IMR-90 (cell line): ENCODE data around the gene LGI2. TPM values are rescaled to one million over a fixed set of nuclear protein-coding genes. Genes with fewer than 3 reads are reported as not detected.

Experiments
- ATAC-seq: fragments of 200-7000 bp; cut with Tn5 transposase; 2 replicates; pipeline ENCODE4 v1.9.1; 2020; ENCODE audit warnings: low read depth, mild to moderate bottlenecking, moderate library complexity
- BruUV-seq: library from RNA; stranded (reverse); fragments of 400-500 nt; replicated peaks from 2 replicates; lab custom pipeline; 2021; lab: Mats Ljungman, UMichigan
- CTCF ChIA-PET: fragments of 300-600 bp; formaldehyde crosslinking; extraction: SDS; loops from one replicate; lab custom pipeline; 2021; ENCODE audit warnings: antibody characterized with exemption; lab: Yijun Ruan, JAX
- POLR2A ChIA-PET: fragments of 300-600 bp; sonication (Branson Sonifier 250); formaldehyde crosslinking; loops from one replicate; lab custom pipeline; 2022; ENCODE audit warnings: antibody characterized with exemption; ENCODE audit not compliant: unreplicated experiment; lab: Charles Lee
- DNase-seq: peaks from one replicate; pipeline ENCODE4 v3.0.0; 2013
- H2AFZ ChIP-seq: replicated peaks from 2 replicates; pipeline ENCODE3; 2013; ENCODE audit warnings: low read length, mild to moderate bottlenecking; ENCODE audit not compliant: poor library complexity
- H2AK5ac ChIP-seq: 2 replicates; pipeline ENCODE4 v1.6.1; 2013; ENCODE audit warnings: low read depth, low read length, inconsistent platforms
- H2AK9ac ChIP-seq: replicated peaks from 2 replicates; pipeline ENCODE3; 2013; ENCODE audit warnings: mild to moderate bottlenecking, low read depth, low read length, moderate library complexity; ENCODE audit not compliant: poor library complexity
- H2BK120ac ChIP-seq: 2 replicates; pipeline ENCODE4 v1.6.1; 2013; ENCODE audit warnings: low read depth, low read length, inconsistent platforms
- H2BK15ac ChIP-seq: 3 replicates; pipeline ENCODE4 v1.6.1; 2013; ENCODE audit warnings: low read depth, low read length, inconsistent platforms
- H2BK20ac ChIP-seq: 2 replicates; pipeline ENCODE4 v1.6.1; 2013; ENCODE audit warnings: low read depth, mild to moderate bottlenecking, inconsistent platforms, low read length, moderate library complexity
- H2BK5ac ChIP-seq: 2 replicates; pipeline ENCODE4 v1.6.1; 2013; ENCODE audit warnings: mild to moderate bottlenecking, low read depth, low read length, inconsistent platforms; ENCODE audit not compliant: poor library complexity, severe bottlenecking
- H3K14ac ChIP-seq: replicated peaks from 2 replicates; pipeline ENCODE4 v1.6.1; 2013; ENCODE audit warnings: low read depth, low read length, inconsistent platforms
- H3K18ac ChIP-seq: 2 replicates; pipeline ENCODE4 v1.6.1; 2013; ENCODE audit warnings: low read depth, low read length, control low read depth
- H3K23ac ChIP-seq: 2 replicates; pipeline ENCODE4 v1.6.1; 2013; ENCODE audit warnings: low read depth, low read length, inconsistent platforms
- H3K27ac ChIP-seq: 2 replicates; pipeline ENCODE4 v1.5.1; 2013; ENCODE audit warnings: mild to moderate bottlenecking, control low read depth, low read length; ENCODE audit not compliant: insufficient read depth
- H3K27me3 ChIP-seq: 2 replicates; pipeline ENCODE4 v1.6.1; 2013; ENCODE audit warnings: low read length; ENCODE audit not compliant: control insufficient read depth, insufficient read depth
- H3K36me3 ChIP-seq: 2 replicates; pipeline ENCODE4 v1.6.1; 2013; ENCODE audit warnings: low read length, mixed read lengths; ENCODE audit not compliant: control insufficient read depth, insufficient read depth
- H3K4ac ChIP-seq: 2 replicates; pipeline ENCODE4 v1.6.1; 2013; ENCODE audit warnings: low read depth, low read length, inconsistent platforms
- H3K4me1 ChIP-seq: 2 replicates; pipeline ENCODE4 v1.6.1; 2013; ENCODE audit warnings: low read length, mixed read lengths; ENCODE audit not compliant: control insufficient read depth, insufficient read depth
- H3K4me2 ChIP-seq: 2 replicates; pipeline ENCODE4 v1.6.1; 2013; ENCODE audit warnings: low read depth, mild to moderate bottlenecking, control low read depth, low read length, moderate library complexity
- H3K4me3 ChIP-seq: 2 replicates; pipeline ENCODE4 v1.5.1; 2013; ENCODE audit warnings: low read depth, mild to moderate bottlenecking, control low read depth, low read length, moderate library complexity; ENCODE audit not compliant: insufficient read depth
- H3K56ac ChIP-seq: 2 replicates; pipeline ENCODE4 v1.6.1; 2013; ENCODE audit warnings: low read length, inconsistent platforms; ENCODE audit not compliant: insufficient read depth; ENCODE audit errors: extremely low read depth
- H3K79me1 ChIP-seq, 2 experiments: 2 replicates each; pipeline ENCODE4 v1.6.1; 2013; ENCODE audit warnings: low read length in 2 of 2, inconsistent platforms in 1 of 2, low read depth in 1 of 2
- H3K9ac ChIP-seq: 2 replicates; pipeline ENCODE4 v1.6.1; 2013; ENCODE audit warnings: low read depth, low read length, control low read depth
- H3K9me1 ChIP-seq: 2 replicates; pipeline ENCODE4 v1.6.1; 2013; ENCODE audit warnings: low read length, inconsistent platforms; ENCODE audit not compliant: insufficient read depth
- H3K9me3 ChIP-seq: 2 replicates; pipeline ENCODE4 v1.6.1; 2013; ENCODE audit warnings: low read length; ENCODE audit not compliant: control insufficient read depth, insufficient read depth
- H4K20me1 ChIP-seq: 2 replicates; pipeline ENCODE4 v1.6.1; 2013; ENCODE audit warnings: low read length, inconsistent platforms; ENCODE audit not compliant: insufficient read depth
- H4K5ac ChIP-seq: 2 replicates; pipeline ENCODE4 v1.6.1; 2013; ENCODE audit warnings: mild to moderate bottlenecking, low read depth, low read length, control low read depth
- H4K8ac ChIP-seq, 2 experiments: 2 replicates each; pipeline ENCODE4 v1.6.1; 2013; ENCODE audit warnings: low read depth in 2 of 2, low read length in 2 of 2, control low read depth in 1 of 2, inconsistent platforms in 1 of 2
- H4K91ac ChIP-seq: 2 replicates; pipeline ENCODE4 v1.6.1; 2013; ENCODE audit warnings: low read depth, low read length, inconsistent platforms; ENCODE audit not compliant: insufficient read depth
- BHLHE40 ChIP-seq: fragments of 150-350 bp; IDR thresholded peaks from 2 replicates; pipeline ENCODE4 v1.6.1; 2016; ENCODE audit warnings: mild to moderate bottlenecking, low read depth, low read length
- CEBPB ChIP-seq: IDR thresholded peaks from 2 replicates; pipeline ENCODE4 v1.6.1; 2012; ENCODE audit warnings: low read depth, low read length, improper control_type of control experiment
- CHD1 ChIP-seq: IDR thresholded peaks from 2 replicates; pipeline ENCODE4 v1.6.1; 2012; ENCODE audit warnings: low read depth, low read length, improper control_type of control experiment
- ELK1 ChIP-seq: fragments of 150-350 bp; IDR thresholded peaks from 2 replicates; pipeline ENCODE4 v1.6.1; 2016; ENCODE audit warnings: low read depth, mild to moderate bottlenecking, low read length, moderate library complexity, borderline replicate concordance
- FOS ChIP-seq: fragments of 150-350 bp; IDR thresholded peaks from 2 replicates; pipeline ENCODE4 v1.6.1; 2016; ENCODE audit warnings: low read depth, low read length
- MAFK ChIP-seq: IDR thresholded peaks from 2 replicates; pipeline ENCODE4 v1.6.1; 2012; ENCODE audit warnings: low read depth, low read length, improper control_type of control experiment
- MAZ ChIP-seq: IDR thresholded peaks from 2 replicates; pipeline ENCODE4 v1.6.1; 2012; ENCODE audit warnings: low read depth, mild to moderate bottlenecking, low read length, improper control_type of control experiment, moderate library complexity, borderline replicate concordance
- MXI1 ChIP-seq: IDR thresholded peaks from 2 replicates; pipeline ENCODE4 v1.6.1; 2012; ENCODE audit warnings: low read depth, mild to moderate bottlenecking, low read length, moderate library complexity, borderline replicate concordance
- NFE2L2 ChIP-seq: fragments of 150-350 bp; IDR thresholded peaks from 2 replicates; pipeline ENCODE4 v1.6.1; 2016; ENCODE audit warnings: low read depth, mild to moderate bottlenecking, low read length
- POLR2A ChIP-seq: IDR thresholded peaks from 2 replicates; pipeline ENCODE4 v1.6.1; 2012; ENCODE audit warnings: mild to moderate bottlenecking, low read depth, low read length
- RAD21 ChIP-seq: IDR thresholded peaks from 2 replicates; pipeline ENCODE4 v1.6.1; 2012; ENCODE audit warnings: low read length, improper control_type of control experiment
- RCOR1 ChIP-seq: IDR thresholded peaks from 2 replicates; pipeline ENCODE4 v1.6.1; 2012; ENCODE audit warnings: mild to moderate bottlenecking, low read length, improper control_type of control experiment; ENCODE audit not compliant: insufficient replicate concordance
- RFX5 ChIP-seq: IDR thresholded peaks from 2 replicates; pipeline ENCODE4 v1.8.0; 2012; ENCODE audit warnings: low read depth, mild to moderate bottlenecking, low read length, moderate library complexity
- SMC3 ChIP-seq: fragments of 150-350 bp; IDR thresholded peaks from 2 replicates; pipeline ENCODE4 v1.6.1; 2016; ENCODE audit warnings: low read depth, mild to moderate bottlenecking, antibody characterized with exemption, low read length, moderate library complexity
- WGBS, 2 experiments: methylation state at CpG; one replicate each; pipeline versions ENCODE4 v1.1.5 to v1.1.7; 2013; ENCODE audit warnings: missing lambda C conversion rate in 2 of 2; ENCODE audit not compliant: insufficient read length in 1 of 2; ENCODE audit errors: extremely low coverage in 2 of 2; 5-methylcytosine and 5-hydroxymethylcytosine counted together
- dilution Hi-C: fragments of 300-500 bp; cut with HindIII; formaldehyde crosslinking; loops from one replicate; pipeline ENCODE4 v1.14.3; 2018; ENCODE audit warnings: low sequenced_read_pairs; ENCODE audit not compliant: unreplicated experiment
- in situ Hi-C: fragments of 300-500 bp; cut with MboI; formaldehyde crosslinking; loops from 3 replicates; pipeline ENCODE4 v1.14.3; 2019; ENCODE audit warnings: low sequenced_read_pairs, inconsistent platforms, mixed read lengths
- intact Hi-C: fragments of 100-400 bp; cut with micrococcal nuclease; formaldehyde crosslinking; loops from 2 replicates; pipeline ENCODE4 v1.10.0; 2022
- polyA plus RNA-seq, 3 experiments: library from polyadenylated mRNA; depleted of rRNA; stranded (reverse); fragments of >200 nt; gene quantifications; 2 replicates each; pipeline ENCODE4 v1.2.3, GENCODE V29; 2012; ENCODE audit warnings: low replicate concordance in 1 of 3
- total RNA-seq: library from RNA; depleted of rRNA; stranded (reverse); fragments of >200 nt; gene quantifications from 2 replicates; pipeline ENCODE4 v1.2.3, GENCODE V29; 2012
- TF ChIP-seq, protein P1 (sequence below): fragments of 150-350 bp; IDR thresholded peaks from 2 replicates; pipeline ENCODE4 v1.6.1; 2017; ENCODE audit warnings: mild to moderate bottlenecking, antibody characterized with exemption, low read length, low read depth
- TF ChIP-seq, protein P2 (sequence below): conservative IDR thresholded peaks from 2 replicates; pipeline ENCODE4 v1.5.1; 2012; ENCODE audit warnings: mild to moderate bottlenecking, low read depth, low read length, improper control_type of control experiment

Gene LGI2
- total and polyA plus RNA-seq, 2 of the 4 experiments (the other 2 are of a cell fraction): not detected

DNA sequence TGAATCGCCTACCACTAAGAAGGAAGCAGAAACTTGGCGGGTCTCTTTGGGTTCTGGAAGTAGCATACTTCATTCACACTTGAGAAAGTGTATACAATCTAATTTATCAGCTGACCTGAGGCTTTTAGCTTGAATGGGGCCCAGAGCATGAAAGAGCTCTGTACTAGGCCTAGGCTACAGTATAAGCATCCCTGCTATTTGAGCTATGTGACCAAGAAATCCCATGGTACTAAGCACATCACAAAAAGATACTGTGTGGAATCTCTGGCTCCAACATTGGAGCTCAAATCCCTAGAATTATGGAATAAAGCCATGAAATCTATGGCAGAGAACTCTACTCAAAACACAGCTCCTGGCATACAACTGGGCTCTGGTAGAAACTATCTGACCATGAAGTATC lies 74.0 kb downstream of the LGI2 start:
- Histone ChIP-seq H4K8ac (no peak overlapping the region), H4K5ac (no peak overlapping the region), H2BK5ac (no peak overlapping the region), H2AK9ac (no peak overlapping the region), H3K79me1 (no peaks in the 10 kb centered on the region), H3K9me3 (no peaks in the 10 kb centered on the region; the same call in 1 of the 2 replicates), H3K9me1 (no peaks in the 10 kb centered on the region), H2BK15ac (no peak overlapping the region), H2BK20ac (no peak overlapping the region), H2BK120ac (no peak overlapping the region), H3K4ac (no peak overlapping the region), H3K4me1 (no peaks in the 10 kb centered on the region), H3K23ac (no peak overlapping the region), H3K14ac (no peak overlapping the region), H3K36me3 (no peaks in the 10 kb centered on the region), H3K27me3 (peaks cover 6% of the 10 kb centered on the region), H2AK5ac (no peak overlapping the region), H3K27ac (no peak overlapping the region), H4K20me1 (no peaks in the 10 kb centered on the region), H4K91ac (no peak overlapping the region), H3K4me3 (no peak overlapping the region), H3K4me2 (no peak overlapping the region), H3K9ac (no peak overlapping the region), H3K56ac (no peak overlapping the region), H3K18ac (no peak overlapping the region), H2AFZ (no peak overlapping the region)
- ATAC-seq (no peak; the same call in 1 of the 2 replicates), DNase-seq (no peak)
- BruUV-seq: no TSS peak
- dilution Hi-C loops: no loop called here
- WGBS, 2 experiments: no CpG with 5 or more reads among the region's 2 CpGs
- no peak for TF ChIP-seq ELK1
- TF ChIP-seq CEBPB: no peak
- no peak for TF ChIP-seq SMC3
- no peak for TF ChIP-seq RCOR1
- no peak for TF ChIP-seq MAFK
- no peak for TF ChIP-seq CHD1
- TF ChIP-seq, protein P1, sequence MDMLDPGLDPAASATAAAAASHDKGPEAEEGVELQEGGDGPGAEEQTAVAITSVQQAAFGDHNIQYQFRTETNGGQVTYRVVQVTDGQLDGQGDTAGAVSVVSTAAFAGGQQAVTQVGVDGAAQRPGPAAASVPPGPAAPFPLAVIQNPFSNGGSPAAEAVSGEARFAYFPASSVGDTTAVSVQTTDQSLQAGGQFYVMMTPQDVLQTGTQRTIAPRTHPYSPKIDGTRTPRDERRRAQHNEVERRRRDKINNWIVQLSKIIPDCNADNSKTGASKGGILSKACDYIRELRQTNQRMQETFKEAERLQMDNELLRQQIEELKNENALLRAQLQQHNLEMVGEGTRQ: no peak
- TF ChIP-seq NFE2L2: no peak
- TF ChIP-seq BHLHE40: no peak
- TF ChIP-seq MXI1: no peak
- TF ChIP-seq MAZ: no peak
- TF ChIP-seq RAD21: no peak
- no peak for TF ChIP-seq RFX5
- TF ChIP-seq FOS: no peak
- TF ChIP-seq, protein P2, sequence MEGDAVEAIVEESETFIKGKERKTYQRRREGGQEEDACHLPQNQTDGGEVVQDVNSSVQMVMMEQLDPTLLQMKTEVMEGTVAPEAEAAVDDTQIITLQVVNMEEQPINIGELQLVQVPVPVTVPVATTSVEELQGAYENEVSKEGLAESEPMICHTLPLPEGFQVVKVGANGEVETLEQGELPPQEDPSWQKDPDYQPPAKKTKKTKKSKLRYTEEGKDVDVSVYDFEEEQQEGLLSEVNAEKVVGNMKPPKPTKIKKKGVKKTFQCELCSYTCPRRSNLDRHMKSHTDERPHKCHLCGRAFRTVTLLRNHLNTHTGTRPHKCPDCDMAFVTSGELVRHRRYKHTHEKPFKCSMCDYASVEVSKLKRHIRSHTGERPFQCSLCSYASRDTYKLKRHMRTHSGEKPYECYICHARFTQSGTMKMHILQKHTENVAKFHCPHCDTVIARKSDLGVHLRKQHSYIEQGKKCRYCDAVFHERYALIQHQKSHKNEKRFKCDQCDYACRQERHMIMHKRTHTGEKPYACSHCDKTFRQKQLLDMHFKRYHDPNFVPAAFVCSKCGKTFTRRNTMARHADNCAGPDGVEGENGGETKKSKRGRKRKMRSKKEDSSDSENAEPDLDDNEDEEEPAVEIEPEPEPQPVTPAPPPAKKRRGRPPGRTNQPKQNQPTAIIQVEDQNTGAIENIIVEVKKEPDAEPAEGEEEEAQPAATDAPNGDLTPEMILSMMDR: no peak
- TF ChIP-seq POLR2A: no peak
- in situ Hi-C loops: no loop called here
- ChIA-PET POLR2A (no interaction called here), CTCF (interaction anchor here (0.5 to 1.2 kb wide), 2 partner anchors 23 to 605 kb away, joined by 3 read pairs; no protein-coding TSS in a partner anchor)
- intact Hi-C loops: no loop called here
